CD8-positive, alpha-beta memory T cell (primary cell): ENCODE data around the gene FAM9C. TPM values are rescaled to one million over a fixed set of nuclear protein-coding genes. Genes with fewer than 3 reads are reported as not detected.

ENCODE experiments used
- CTCF ChIA-PET: fragments of 350-600 bp; sonication (Branson Sonifier 250); formaldehyde crosslinking; loops from one replicate; lab custom pipeline; 2021; ENCODE audit warnings: antibody characterized with exemption; lab: Charles Lee
- POLR2A ChIA-PET: fragments of 350-600 bp; sonication (Branson Sonifier 250); formaldehyde crosslinking; loops from one replicate; lab custom pipeline; 2021; ENCODE audit warnings: antibody characterized with exemption; lab: Charles Lee
- DNase-seq, 5 donors: peaks; one replicate each; pipeline versions ENCODE4 v3.0.0 to v3.0.0-alpha.2; 2020 to 2022; ENCODE audit warnings: mixed read lengths in 1 of 5
- H3K27ac ChIP-seq: one replicate; pipeline ENCODE4 v1.7.0; 2013; ENCODE audit warnings: low read depth, mild to moderate bottlenecking, low read length, moderate library complexity
- H3K27me3 ChIP-seq: 2 replicates; pipeline ENCODE4 v1.7.0; 2013; ENCODE audit warnings: low read length, mild to moderate bottlenecking; ENCODE audit not compliant: insufficient read depth, poor library complexity, severe bottlenecking
- H3K36me3 ChIP-seq: 2 replicates; pipeline ENCODE4 v1.7.0; 2013; ENCODE audit warnings: mild to moderate bottlenecking, low read length, moderate library complexity; ENCODE audit not compliant: insufficient read depth
- H3K4me1 ChIP-seq: 2 replicates; pipeline ENCODE4 v1.7.0; 2013; ENCODE audit warnings: mild to moderate bottlenecking, low read length, moderate library complexity; ENCODE audit not compliant: insufficient read depth
- H3K4me3 ChIP-seq: 2 replicates; pipeline ENCODE4 v1.7.0; 2013; ENCODE audit warnings: mild to moderate bottlenecking, low read length
- H3K9me3 ChIP-seq: 2 replicates; pipeline ENCODE4 v1.7.0; 2013; ENCODE audit warnings: mild to moderate bottlenecking, low read length
- H3K27ac Mint-ChIP-seq, 8 donors: one replicate each; pipeline ENCODE4 v1.8.0; 2020 to 2021; ENCODE audit warnings: mixed read lengths in 8 of 8, mild to moderate bottlenecking in 6 of 8, inconsistent platforms in 3 of 8, moderate library complexity in 3 of 8
- H3K27me3 Mint-ChIP-seq, 2 donors: one replicate each; pipeline ENCODE4 v1.8.0; 2020 to 2021; ENCODE audit warnings: mixed read lengths in 2 of 2, mild to moderate bottlenecking in 1 of 2, moderate library complexity in 1 of 2
- H3K36me3 Mint-ChIP-seq, 3 donors: one replicate each; pipeline ENCODE4 v1.8.0; 2020 to 2021; ENCODE audit warnings: mixed read lengths in 3 of 3, inconsistent platforms in 1 of 3, mild to moderate bottlenecking in 1 of 3
- H3K4me1 Mint-ChIP-seq, 3 donors: one replicate each; pipeline ENCODE4 v1.8.0; 2020 to 2021; ENCODE audit warnings: mixed read lengths in 3 of 3, inconsistent platforms in 1 of 3, mild to moderate bottlenecking in 1 of 3
- H3K4me3 Mint-ChIP-seq, 7 donors: one replicate each; pipeline ENCODE4 v1.8.0; 2020 to 2021; ENCODE audit warnings: mixed read lengths in 7 of 7, mild to moderate bottlenecking in 6 of 7, moderate library complexity in 4 of 7, inconsistent platforms in 2 of 7
- H3K9me3 Mint-ChIP-seq, 5 donors: one replicate each; pipeline ENCODE4 v1.8.0; 2020 to 2022; ENCODE audit warnings: mixed read lengths in 5 of 5, mild to moderate bottlenecking in 3 of 5, moderate library complexity in 2 of 5, inconsistent platforms in 1 of 5
- polyA plus RNA-seq: library from polyadenylated mRNA; unstranded; fragments of 300-500 nt; fragmentation: Illumina TruSeq; gene quantifications from one replicate; pipeline ENCODE4 v1.2.3, GENCODE V29; 2021
- total RNA-seq, 2 experiments: library from RNA; stranded (reverse); gene quantifications; one replicate each; pipeline ENCODE4 v1.2.3, GENCODE V29; 2021

FAM9C gene
- total and polyA plus RNA-seq, 3 experiments from 2014 or later: not detected

- Mint-ChIP-seq H3K9me3 (peaks cover 0 to 1% (median 0%) of the 10 kb centered on the region in 5 donors), H3K4me1 (peaks cover 62 to 87% (median 86%) of the 10 kb centered on the region in 3 donors), H3K4me3 (peak overlapping the region; percentile 8 to 69 (median 51)), H3K27me3 (peaks cover 0 to 6% of the 10 kb centered on the region in 2 donors), H3K27ac (peak overlapping the region; percentile 63 to 97 (median 90)), H3K36me3 (peaks cover 0 to 39% (median 1%) of the 10 kb centered on the region in 3 donors)
- Histone ChIP-seq H3K4me1 (peaks cover 86% of the 10 kb centered on the region), H3K4me3 (no peak overlapping the region), H3K36me3 (no peaks in the 10 kb centered on the region), H3K27ac (no peak overlapping the region), H3K9me3 (no peaks in the 10 kb centered on the region), H3K27me3 (no peaks in the 10 kb centered on the region)
- ChIA-PET CTCF (interaction anchor here (0.8 to 4.0 kb wide), 13 partner anchors 10 to 437 kb away, joined by 3 to 21 read pairs (median 5); no protein-coding TSS in a partner anchor), POLR2A (interaction anchor here (0.7 to 2.3 kb wide), 12 partner anchors 21 to 104 kb away, joined by 3 to 19 read pairs (median 4); partner anchors contain the start of gene TMSB4X)
- no peak for DNase-seq
These were observed 6.7 kb upstream of the FAM9C start for GRCh38 chrX:13051167-13051528.

- Histone ChIP-seq H3K36me3 (no peaks in the 10 kb centered on the region), H3K9me3 (no peaks in the 10 kb centered on the region), H3K4me3 (no peak overlapping the region), H3K27me3 (no peaks in the 10 kb centered on the region), H3K4me1 (peaks cover 81% of the 10 kb centered on the region), H3K27ac (no peak overlapping the region)
- ChIA-PET POLR2A (interaction anchor here (2.1 to 2.3 kb wide), 2 partner anchors 31 to 42 kb away, joined by 16 to 19 read pairs; no protein-coding TSS in a partner anchor), CTCF (interaction anchor here (1.5 to 4.0 kb wide), 4 partner anchors 26 to 72 kb away, joined by 3 to 14 read pairs (median 6); no protein-coding TSS in a partner anchor)
- H3K27ac Mint-ChIP-seq: peak overlapping the region in 6 of 8 donors; percentile 84 to 93 (median 87)
- peaks cover 0 to 1% (median 0%) of the 10 kb centered on the region in 5 donors for H3K9me3 Mint-ChIP-seq
- H3K4me1 Mint-ChIP-seq: peaks cover 58 to 82% (median 81%) of the 10 kb centered on the region in 3 donors
- no peaks in the 10 kb centered on the region for H3K27me3 Mint-ChIP-seq
- peak overlapping the region in 3 of 7 donors; percentile 10 to 36 (median 18) for H3K4me3 Mint-ChIP-seq
- H3K36me3 Mint-ChIP-seq: peaks cover 0 to 32% (median 1%) of the 10 kb centered on the region in 3 donors
- no peak for DNase-seq
These were observed 5.7 kb upstream of the FAM9C start for GRCh38 chrX:13050151-13050550.

- no peaks in the 10 kb centered on the region for H3K27me3 ChIP-seq
- peaks cover 73% of the 10 kb centered on the region for H3K4me1 ChIP-seq
- Mint-ChIP-seq H3K36me3 (peaks cover 0 to 19% (median 1%) of the 10 kb centered on the region in 3 donors), H3K4me1 (peaks cover 49 to 69% (median 68%) of the 10 kb centered on the region in 3 donors), H3K27ac (peak overlapping the region in 3 of 8 donors; percentile 41 to 56 (median 45)), H3K4me3 (no peak overlapping the region), H3K9me3 (peaks cover 0 to 1% (median 0%) of the 10 kb centered on the region in 5 donors), H3K27me3 (no peaks in the 10 kb centered on the region)
- no peak for DNase-seq
- no peak overlapping the region for H3K27ac ChIP-seq
- ChIA-PET POLR2A (interaction anchor here (1.0 kb wide), 1 partner anchor 39 kb away, joined by 3 read pairs; no protein-coding TSS in a partner anchor), CTCF (no interaction called here)
- H3K36me3 ChIP-seq: no peaks in the 10 kb centered on the region
- H3K9me3 ChIP-seq: no peaks in the 10 kb centered on the region
- H3K4me3 ChIP-seq: no peak overlapping the region
These were observed 3.9 kb upstream of the FAM9C start for GRCh38 chrX:13048280-13048679.

- H3K27me3 ChIP-seq: no peaks in the 10 kb centered on the region
- ChIA-PET CTCF (interaction anchor here (1.0 kb wide), 1 partner anchor 70 kb away, joined by 3 read pairs; no protein-coding TSS in a partner anchor), POLR2A (no interaction called here)
- H3K4me1 Mint-ChIP-seq: peaks cover 45 to 67% (median 67%) of the 10 kb centered on the region in 3 donors
- no peak for DNase-seq
- H3K4me1 ChIP-seq: peaks cover 72% of the 10 kb centered on the region
- no peaks in the 10 kb centered on the region for H3K9me3 ChIP-seq
- peaks cover 0 to 1% (median 0%) of the 10 kb centered on the region in 5 donors for H3K9me3 Mint-ChIP-seq
- H3K36me3 ChIP-seq: no peaks in the 10 kb centered on the region
- peaks cover 0 to 14% (median 1%) of the 10 kb centered on the region in 3 donors for H3K36me3 Mint-ChIP-seq
- no peak overlapping the region for H3K4me3 ChIP-seq
- no peak overlapping the region for H3K4me3 Mint-ChIP-seq
- peak overlapping the region in 1 of 8 donors; percentile 57 for H3K27ac Mint-ChIP-seq
- no peaks in the 10 kb centered on the region for H3K27me3 Mint-ChIP-seq
- H3K27ac ChIP-seq: no peak overlapping the region
These were observed 3.3 kb upstream of the FAM9C start for GRCh38 chrX:13047759-13048158.

- no peak for DNase-seq
- Histone ChIP-seq H3K36me3 (no peaks in the 10 kb centered on the region), H3K4me3 (no peak overlapping the region), H3K27me3 (no peaks in the 10 kb centered on the region), H3K9me3 (no peaks in the 10 kb centered on the region), H3K27ac (no peak overlapping the region), H3K4me1 (peaks cover 61% of the 10 kb centered on the region)
- no peaks in the 10 kb centered on the region for H3K9me3 Mint-ChIP-seq
- no peak overlapping the region for H3K4me3 Mint-ChIP-seq
- peaks cover 0 to 5% (median 1%) of the 10 kb centered on the region in 3 donors for H3K36me3 Mint-ChIP-seq
- ChIA-PET POLR2A (no interaction called here), CTCF (no interaction called here)
- peaks cover 38 to 66% (median 65%) of the 10 kb centered on the region in 3 donors for H3K4me1 Mint-ChIP-seq
- H3K27me3 Mint-ChIP-seq: no peaks in the 10 kb centered on the region
- peak overlapping the region in 2 of 8 donors; percentile 3 to 12 for H3K27ac Mint-ChIP-seq
These were observed 1.9 kb upstream of the FAM9C start for GRCh38 chrX:13046141-13046855.

- H3K4me1 ChIP-seq: peaks cover 40% of the 10 kb centered on the region
- no peaks in the 10 kb centered on the region for H3K27me3 ChIP-seq
- no peaks in the 10 kb centered on the region for H3K9me3 Mint-ChIP-seq
- H3K4me1 Mint-ChIP-seq: peaks cover 25 to 52% (median 49%) of the 10 kb centered on the region in 3 donors
- ChIA-PET POLR2A (no interaction called here), CTCF (no interaction called here)
- no peak overlapping the region for H3K4me3 ChIP-seq
- H3K36me3 ChIP-seq: no peaks in the 10 kb centered on the region
- DNase-seq: no peak
- no peak overlapping the region for H3K27ac Mint-ChIP-seq
- H3K36me3 Mint-ChIP-seq: peaks cover 0 to 3% (median 0%) of the 10 kb centered on the region in 3 donors
- H3K9me3 ChIP-seq: no peaks in the 10 kb centered on the region
- H3K4me3 Mint-ChIP-seq: no peak overlapping the region
- no peak overlapping the region for H3K27ac ChIP-seq
- peaks cover 0 to 5% of the 10 kb centered on the region in 2 donors for H3K27me3 Mint-ChIP-seq
These were observed 482 bp downstream of the FAM9C start for GRCh38 chrX:13043938-13044337.

- Mint-ChIP-seq H3K27me3 (peaks cover 0 to 5% of the 10 kb centered on the region in 2 donors), H3K27ac (no peak overlapping the region), H3K36me3 (peaks cover 0 to 1% (median 0%) of the 10 kb centered on the region in 3 donors), H3K4me1 (peaks cover 21 to 44% (median 41%) of the 10 kb centered on the region in 3 donors), H3K9me3 (no peaks in the 10 kb centered on the region), H3K4me3 (no peak overlapping the region)
- H3K27ac ChIP-seq: no peak overlapping the region
- ChIA-PET CTCF (interaction anchor here (1.1 kb wide), 1 partner anchor 42 kb away, joined by 4 read pairs; no protein-coding TSS in a partner anchor), POLR2A (no interaction called here)
- no peaks in the 10 kb centered on the region for H3K36me3 ChIP-seq
- H3K4me1 ChIP-seq: peaks cover 32% of the 10 kb centered on the region
- H3K9me3 ChIP-seq: no peaks in the 10 kb centered on the region
- DNase-seq: no peak
- no peaks in the 10 kb centered on the region for H3K27me3 ChIP-seq
- no peak overlapping the region for H3K4me3 ChIP-seq
These were observed 1.3 kb downstream of the FAM9C start for GRCh38 chrX:13043138-13043537.

GRCh38 chrX:13036896-13037295 is 7.5 kb downstream of the FAM9C start:
- CTCF ChIA-PET: no interaction called here

More at GRCh38 chrX:13036896-13037295, 7.5 kb downstream of the FAM9C start:
- Mint-ChIP-seq H3K36me3 (peaks cover 0 to 1% (median 0%) of the 10 kb centered on the region in 3 donors), H3K27ac (no peak overlapping the region), H3K27me3 (peaks cover 0 to 8% of the 10 kb centered on the region in 2 donors), H3K4me3 (no peak overlapping the region), H3K9me3 (no peaks in the 10 kb centered on the region), H3K4me1 (peaks cover 3 to 15% (median 5%) of the 10 kb centered on the region in 3 donors)
- Histone ChIP-seq H3K9me3 (no peaks in the 10 kb centered on the region), H3K4me1 (peaks cover 4% of the 10 kb centered on the region), H3K36me3 (no peaks in the 10 kb centered on the region), H3K27ac (no peak overlapping the region), H3K4me3 (no peak overlapping the region), H3K27me3 (no peaks in the 10 kb centered on the region)
- DNase-seq: no peak
- POLR2A ChIA-PET: no interaction called here
